Neuron (in vitro differentiated cells): Measurements from ENCODE around the gene PDGFA.

Experiments
- H2AFZ ChIP-seq: one replicate; pipeline ENCODE4 v1.6.1; 2013; ENCODE audit warnings: low read depth, mild to moderate bottlenecking, inconsistent platforms, low read length, moderate library complexity
- H3K27me3 ChIP-seq: one replicate; pipeline ENCODE4 v1.6.1; 2013; ENCODE audit warnings: low read length; ENCODE audit not compliant: insufficient read depth
- H3K36me3 ChIP-seq: one replicate; pipeline ENCODE4 v1.6.1; 2013; ENCODE audit warnings: low read length; ENCODE audit not compliant: insufficient read depth
- H3K4me1 ChIP-seq: one replicate; pipeline ENCODE4 v1.6.1; 2013; ENCODE audit warnings: low read length; ENCODE audit not compliant: insufficient read depth
- H3K4me3 ChIP-seq: 2 replicates; pipeline ENCODE4 v1.5.1; 2013; ENCODE audit warnings: mild to moderate bottlenecking, low read length, moderate library complexity
- H3K9me3 ChIP-seq: one replicate; pipeline ENCODE4 v1.6.1; 2013; ENCODE audit warnings: low read length

The PDGFA gene

GRCh38 chr7:514651-515598 is 4.7 kb downstream of the PDGFA start:
- peaks cover 2% of the 10 kb centered on the region for H3K9me3 ChIP-seq
- no peak overlapping the region for H2AFZ ChIP-seq
- H3K36me3 ChIP-seq: no peaks in the 10 kb centered on the region
- H3K27me3 ChIP-seq: peaks cover 63% of the 10 kb centered on the region
- no peak overlapping the region for H3K4me3 ChIP-seq
- peaks cover 22% of the 10 kb centered on the region for H3K4me1 ChIP-seq

GRCh38 chr7:514242-514641 is 5.4 kb downstream of the PDGFA start:
- H3K9me3 ChIP-seq: peaks cover 2% of the 10 kb centered on the region
- peaks cover 63% of the 10 kb centered on the region for H3K27me3 ChIP-seq
- no peaks in the 10 kb centered on the region for H3K36me3 ChIP-seq
- H3K4me3 ChIP-seq: no peak overlapping the region
- peaks cover 22% of the 10 kb centered on the region for H3K4me1 ChIP-seq
- no peak overlapping the region for H2AFZ ChIP-seq

- Histone ChIP-seq H3K4me3 (no peak overlapping the region), H3K36me3 (no peaks in the 10 kb centered on the region), H2AFZ (no peak overlapping the region), H3K9me3 (peaks cover 2% of the 10 kb centered on the region), H3K27me3 (peaks cover 62% of the 10 kb centered on the region), H3K4me1 (peaks cover 21% of the 10 kb centered on the region)
Measured at GRCh38 chr7:513521-514166, 6.0 kb downstream of the PDGFA start.

- no peak overlapping the region for H3K4me3 ChIP-seq
- H3K9me3 ChIP-seq: peaks cover 2% of the 10 kb centered on the region
- H2AFZ ChIP-seq: no peak overlapping the region
- peaks cover 13% of the 10 kb centered on the region for H3K4me1 ChIP-seq
- H3K27me3 ChIP-seq: peaks cover 61% of the 10 kb centered on the region
- H3K36me3 ChIP-seq: no peaks in the 10 kb centered on the region
Measured at GRCh38 chr7:512541-513311, 6.9 kb downstream of the PDGFA start.

GRCh38 chr7:512146-512510 is 7.5 kb downstream of the PDGFA start:
- no peak overlapping the region for H2AFZ ChIP-seq
- H3K27me3 ChIP-seq: peaks cover 57% of the 10 kb centered on the region
- no peaks in the 10 kb centered on the region for H3K36me3 ChIP-seq
- peaks cover 9% of the 10 kb centered on the region for H3K4me1 ChIP-seq
- H3K4me3 ChIP-seq: no peak overlapping the region
- H3K9me3 ChIP-seq: peaks cover 2% of the 10 kb centered on the region

GRCh38 chr7:511476-512145 is 8.0 kb downstream of the PDGFA start:
- no peak overlapping the region for H3K4me3 ChIP-seq
- peaks cover 52% of the 10 kb centered on the region for H3K27me3 ChIP-seq
- H3K9me3 ChIP-seq: peaks cover 2% of the 10 kb centered on the region
- peaks cover 5% of the 10 kb centered on the region for H3K4me1 ChIP-seq
- no peak overlapping the region for H2AFZ ChIP-seq
- no peaks in the 10 kb centered on the region for H3K36me3 ChIP-seq

GRCh38 chr7:510782-511281 is 8.8 kb downstream of the PDGFA start:
- Histone ChIP-seq H3K9me3 (peaks cover 2% of the 10 kb centered on the region), H3K4me3 (no peak overlapping the region), H3K27me3 (peaks cover 44% of the 10 kb centered on the region), H3K4me1 (peaks cover 2% of the 10 kb centered on the region), H3K36me3 (no peaks in the 10 kb centered on the region), H2AFZ (no peak overlapping the region)

- Histone ChIP-seq H3K4me3 (no peak overlapping the region), H2AFZ (no peak overlapping the region), H3K9me3 (peaks cover 2% of the 10 kb centered on the region), H3K4me1 (peaks cover 2% of the 10 kb centered on the region), H3K27me3 (peaks cover 37% of the 10 kb centered on the region), H3K36me3 (no peaks in the 10 kb centered on the region)
Measured at GRCh38 chr7:510131-510481, 9.5 kb downstream of the PDGFA start.

- H2AFZ ChIP-seq: no peak overlapping the region
- H3K4me1 ChIP-seq: no peaks in the 10 kb centered on the region
- H3K27me3 ChIP-seq: peaks cover 32% of the 10 kb centered on the region
- no peaks in the 10 kb centered on the region for H3K9me3 ChIP-seq
- no peaks in the 10 kb centered on the region for H3K36me3 ChIP-seq
- no peak overlapping the region for H3K4me3 ChIP-seq
Measured at GRCh38 chr7:509426-510130, 10.1 kb downstream of the PDGFA start.

- no peaks in the 10 kb centered on the region for H3K36me3 ChIP-seq
Measured at GRCh38 chr7:508461-509170, 11.0 kb downstream of the PDGFA start.

GRCh38 chr7:507623-508300 is 11.9 kb downstream of the PDGFA start:
- Histone ChIP-seq H3K36me3 (no peaks in the 10 kb centered on the region), H3K4me3 (no peak overlapping the region), H3K27me3 (peaks cover 19% of the 10 kb centered on the region), H2AFZ (no peak overlapping the region), H3K4me1 (no peaks in the 10 kb centered on the region), H3K9me3 (no peaks in the 10 kb centered on the region)

More at GRCh38 chr7:508461-509170, 11.0 kb downstream of the PDGFA start:
- Histone ChIP-seq H2AFZ (no peak overlapping the region), H3K9me3 (no peaks in the 10 kb centered on the region), H3K4me1 (no peaks in the 10 kb centered on the region), H3K27me3 (peaks cover 24% of the 10 kb centered on the region), H3K4me3 (no peak overlapping the region)
